Gastroesophageal sphincter (tissue), 3 donors: ENCODE data around the gene KIF26B.

Source experiments
- CTCF ChIP-seq, 4 experiments: fragments of 200-600 bp in 2 of 4; fragments of 450-650 bp in 2 of 4; sonication (generic) in 1 of 4; IDR thresholded peaks; one replicate each; pipeline ENCODE4 v1.5.1; 2017 to 2019; ENCODE audit warnings: antibody characterized with exemption in 4 of 4, mild to moderate bottlenecking in 2 of 4, moderate library complexity in 2 of 4
- EP300 ChIP-seq: sonication (generic); formaldehyde crosslinking; IDR thresholded peaks from one replicate; pipeline ENCODE4 v1.6.1; 2017; ENCODE audit warnings: antibody characterized with exemption, mild to moderate bottlenecking
- POLR2A ChIP-seq, 2 donors: fragments of 450-650 bp; IDR thresholded peaks; one replicate each; pipeline ENCODE4 v1.6.1; 2017; ENCODE audit warnings: antibody characterized with exemption in 2 of 2, mild to moderate bottlenecking in 2 of 2, moderate library complexity in 1 of 2
- POLR2AphosphoS5 ChIP-seq: sonication (generic); formaldehyde crosslinking; IDR thresholded peaks from one replicate; pipeline ENCODE4 v1.6.1; 2017; ENCODE audit warnings: antibody characterized with exemption

GRCh38 chr1:245600658-245601057 lies 445.9 kb downstream of the KIF26B start:
- no peak for TF ChIP-seq CTCF (IDR thresholded peaks at IDR 0.05)
- TF ChIP-seq POLR2AphosphoS5 = no peak
- TF ChIP-seq POLR2A (IDR thresholded peaks at IDR 0.05) = no peak
- TF ChIP-seq EP300 = no peak
